Neural cell (in vitro differentiated cells): Measurements from ENCODE around the gene TLL2.

Experiments
- CTCF ChIP-seq: fragments of 450-650 bp; IDR thresholded peaks from 2 replicates; pipeline ENCODE4 v1.5.1; 2014; ENCODE audit warnings: antibody characterized with exemption, mild to moderate bottlenecking, moderate library complexity; ENCODE audit not compliant: poor library complexity, severe bottlenecking
- EZH2 ChIP-seq: fragments of 200-600, 300-800 bp; shearing (Covaris generic), sonication (generic); IDR thresholded peaks from 2 replicates; pipeline ENCODE4 v1.6.1; 2014; ENCODE audit warnings: antibody characterized with exemption, low read length, borderline replicate concordance, mild to moderate bottlenecking; ENCODE audit not compliant: insufficient read depth, poor library complexity, severe bottlenecking
- RAD21 ChIP-seq: fragments of 450-650 bp; conservative IDR thresholded peaks from 2 replicates; pipeline ENCODE4 v1.6.1; 2014; ENCODE audit warnings: antibody characterized with exemption, mild to moderate bottlenecking, moderate library complexity
- TAF1 ChIP-seq: IDR thresholded peaks from 2 replicates; pipeline ENCODE4 v1.6.1; 2012; ENCODE audit warnings: low read depth

DNA sequence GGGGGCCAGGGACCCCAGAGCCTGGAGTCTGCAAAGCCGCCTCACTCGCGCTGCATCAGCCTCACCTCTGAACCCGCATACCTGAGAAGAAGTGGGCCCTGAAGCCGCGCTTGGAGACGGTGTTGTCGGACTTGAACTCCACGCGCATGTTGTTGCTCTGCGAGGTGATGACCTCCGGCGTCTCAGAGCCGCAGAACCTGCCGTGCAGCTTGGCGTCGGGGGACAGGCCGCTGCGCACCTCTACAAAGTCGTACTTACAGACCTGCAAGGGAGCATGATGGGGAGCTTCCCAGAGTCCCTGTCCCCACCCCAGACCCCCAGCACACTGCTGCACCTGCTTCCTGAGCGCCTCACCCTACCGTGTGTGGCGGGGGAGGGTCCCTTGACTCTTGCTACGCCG, 129.2 kb downstream of the TLL2 start:
- no peak for TF ChIP-seq CTCF
- no peak for TF ChIP-seq TAF1
- TF ChIP-seq RAD21: no peak
- TF ChIP-seq EZH2: no peak
